ENCODE results near the gene RECQL.

- no peak for TF ChIP-seq POLR2A (IDR thresholded peaks at IDR 0.05)
- TF ChIP-seq CTCF (IDR thresholded peaks at IDR 0.05): no peak
Observed at GRCh38 chr12:21429994-21430393, 71.4 kb downstream of the RECQL start.
